Panc1 (cell line): ENCODE data around the gene TMEM185B. TPM values are rescaled to one million over a fixed set of nuclear protein-coding genes. Genes with fewer than 3 reads are reported as not detected.

Experiments used
- ATAC-seq: fragments of 200-7000 bp; cut with Tn5 transposase; 2 replicates; pipeline ENCODE4 v1.9.1; 2020; ENCODE audit warnings: mild to moderate bottlenecking, moderate library complexity
- BruUV-seq: library from RNA; stranded (reverse); fragments of 400-500 nt; replicated peaks from 2 replicates; lab custom pipeline; 2021; lab: Mats Ljungman, UMichigan
- CTCF ChIA-PET: fragments of 300-600 bp; sonication (Branson Sonifier 250); formaldehyde crosslinking; loops from one replicate; lab custom pipeline; 2022; ENCODE audit warnings: antibody characterized with exemption; lab: Charles Lee
- POLR2A ChIA-PET: fragments of 300-600 bp; sonication (Branson Sonifier 250); formaldehyde crosslinking; loops from one replicate; lab custom pipeline; 2022; ENCODE audit warnings: antibody characterized with exemption; lab: Charles Lee
- DNase-seq: peaks from one replicate; pipeline ENCODE4 v3.0.0-alpha.2; 2010; ENCODE audit warnings: low read depth, low spot score
- H3K27ac ChIP-seq: 2 replicates; pipeline ENCODE4 v1.5.1; 2011; ENCODE audit warnings: mild to moderate bottlenecking, low read length, inconsistent platforms
- H3K27me3 ChIP-seq: fragments of 200-500 bp; sonication (Bioruptor generic); 2 replicates; pipeline ENCODE4 v1.6.0; 2014; ENCODE audit warnings: low read length, inconsistent platforms; ENCODE audit not compliant: control insufficient read depth, insufficient read depth
- H3K36me3 ChIP-seq: fragments of 200-500 bp; sonication (Bioruptor generic); 2 replicates; pipeline ENCODE4 v1.5.1; 2014; ENCODE audit warnings: inconsistent platforms, mild to moderate bottlenecking, low read length, moderate library complexity; ENCODE audit not compliant: control insufficient read depth, insufficient read depth
- H3K4me1 ChIP-seq: 2 replicates; pipeline ENCODE4 v1.5.1; 2011; ENCODE audit warnings: inconsistent platforms, mild to moderate bottlenecking, low read length, moderate library complexity; ENCODE audit not compliant: control insufficient read depth, insufficient read depth
- H3K4me3 ChIP-seq, 2 experiments: 2 replicates each; pipeline ENCODE4 v1.5.1; 2011 to 2012; ENCODE audit warnings: low read depth in 2 of 2, low read length in 2 of 2, mild to moderate bottlenecking in 2 of 2, inconsistent platforms in 1 of 2, moderate library complexity in 1 of 2
- H3K9me3 ChIP-seq: fragments of 200-500 bp; sonication (Bioruptor generic); 2 replicates; pipeline ENCODE4 v1.5.1; 2014; ENCODE audit warnings: low read depth, mild to moderate bottlenecking, inconsistent platforms, low read length, moderate library complexity; ENCODE audit not compliant: control insufficient read depth, insufficient read depth
- POLR2AphosphoS5 ChIP-seq: IDR thresholded peaks from 2 replicates; pipeline ENCODE4 v1.6.1; 2012; ENCODE audit warnings: mild to moderate bottlenecking, low read depth, low read length, moderate library complexity
- SIN3A ChIP-seq: IDR thresholded peaks from 2 replicates; pipeline ENCODE4 v1.6.1; 2012; ENCODE audit warnings: low read depth, mild to moderate bottlenecking, low read length, moderate library complexity, borderline replicate concordance; ENCODE audit not compliant: insufficient read depth
- TCF7L2 ChIP-seq: IDR thresholded peaks from 2 replicates; pipeline ENCODE4 v1.6.1; 2011; ENCODE audit warnings: mild to moderate bottlenecking, low read depth, low read length, inconsistent platforms
- in situ Hi-C: cut with HindIII; loops from 2 replicates; pipeline ENCODE4 v1.10.0; 2016; ENCODE audit warnings: low sequenced_read_pairs, low pct_unique_long_range_greater_than_20kb
- intact Hi-C: fragments of 100-400 bp; cut with micrococcal nuclease; formaldehyde crosslinking; loops from one replicate; pipeline ENCODE4 v1.10.0; 2022; ENCODE audit not compliant: unreplicated experiment
- total RNA-seq: library from RNA; stranded (reverse); gene quantifications from one replicate; pipeline ENCODE4 v1.2.1, GENCODE V29; 2021; ENCODE audit not compliant: unreplicated experiment
- TF ChIP-seq, protein P1 (sequence below), 2 experiments: IDR thresholded peaks; 2 replicates each; pipeline ENCODE4 v1.6.1; 2011 to 2012; ENCODE audit warnings: low read depth in 2 of 2, control low read depth in 1 of 2, low read length in 1 of 2, mild to moderate bottlenecking in 1 of 2, moderate library complexity in 1 of 2; ENCODE audit not compliant: insufficient read depth in 1 of 2
- TF ChIP-seq, protein P2 (sequence below): fragments of 450-650 bp; IDR thresholded peaks from 2 replicates; pipeline ENCODE4 v1.5.1; 2017; ENCODE audit warnings: mild to moderate bottlenecking

The TMEM185B gene
- total RNA-seq, 1 experiment from 2014 or later, result 54.6 TPM

DNA sequence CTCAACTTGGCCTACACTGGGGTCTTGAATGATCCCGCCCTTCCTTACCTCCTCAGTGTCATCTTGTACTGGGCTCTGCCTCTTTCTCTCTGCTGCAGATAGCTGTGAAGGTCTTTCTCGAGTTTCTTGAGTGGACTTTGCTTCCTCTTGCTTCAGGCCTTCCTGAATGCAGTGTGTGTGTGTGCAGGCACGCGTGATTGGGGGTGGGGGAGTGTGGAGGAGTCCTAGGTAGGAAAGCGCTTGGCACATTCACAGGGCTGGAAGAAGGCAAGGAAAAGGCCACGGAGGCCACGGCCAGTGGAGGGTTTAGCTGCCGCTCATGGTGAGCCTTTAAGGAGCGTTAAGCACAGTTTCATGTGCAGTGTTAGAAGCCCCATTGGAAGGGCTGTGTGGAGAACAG, 35.0 kb upstream of the TMEM185B start:
- POLR2A ChIA-PET, result no interaction called here
- CTCF ChIA-PET, result no interaction called here
- no TSS peak for BruUV-seq
- DNase-seq (no peak), ATAC-seq (no peak)
- no peak overlapping the region for H3K4me3 ChIP-seq
- no peaks in the 10 kb centered on the region; the same call in 1 of the 2 replicates for H3K9me3 ChIP-seq
- in situ Hi-C loops (no loop called here), intact Hi-C loops (no loop called here)
- H3K36me3 ChIP-seq, result no peaks in the 10 kb centered on the region; the same call in none of the 2 replicates
- no peak for TF ChIP-seq POLR2AphosphoS5
- H3K27ac ChIP-seq, result no peak overlapping the region
- peaks cover 8% of the 10 kb centered on the region for H3K4me1 ChIP-seq
- H3K27me3 ChIP-seq, result no peaks in the 10 kb centered on the region

DNA sequence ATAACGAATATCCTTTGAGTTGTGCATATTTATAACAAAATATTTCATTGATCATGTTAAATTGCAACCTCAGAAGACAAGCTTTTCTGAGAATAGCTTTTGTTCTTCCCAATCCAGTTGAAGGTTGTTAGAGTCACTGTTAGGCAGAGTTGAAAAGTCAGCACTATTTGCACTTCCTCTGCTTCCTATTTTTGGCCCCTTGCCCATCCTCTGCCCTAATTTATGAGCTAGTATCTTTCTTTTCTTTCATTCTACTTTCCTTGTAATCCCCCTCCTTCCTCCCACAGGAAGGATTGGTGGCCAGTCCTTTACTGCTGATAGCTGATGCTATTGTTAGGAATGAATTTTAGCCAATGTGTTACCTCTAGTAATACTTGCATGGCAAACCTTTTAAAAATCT, 34.3 kb upstream of the TMEM185B start:
- ChIA-PET CTCF (no interaction called here), POLR2A (no interaction called here)
- TF ChIP-seq TCF7L2 (no peak), POLR2AphosphoS5 (no peak), SIN3A (no peak)
- TF ChIP-seq, protein P1, sequence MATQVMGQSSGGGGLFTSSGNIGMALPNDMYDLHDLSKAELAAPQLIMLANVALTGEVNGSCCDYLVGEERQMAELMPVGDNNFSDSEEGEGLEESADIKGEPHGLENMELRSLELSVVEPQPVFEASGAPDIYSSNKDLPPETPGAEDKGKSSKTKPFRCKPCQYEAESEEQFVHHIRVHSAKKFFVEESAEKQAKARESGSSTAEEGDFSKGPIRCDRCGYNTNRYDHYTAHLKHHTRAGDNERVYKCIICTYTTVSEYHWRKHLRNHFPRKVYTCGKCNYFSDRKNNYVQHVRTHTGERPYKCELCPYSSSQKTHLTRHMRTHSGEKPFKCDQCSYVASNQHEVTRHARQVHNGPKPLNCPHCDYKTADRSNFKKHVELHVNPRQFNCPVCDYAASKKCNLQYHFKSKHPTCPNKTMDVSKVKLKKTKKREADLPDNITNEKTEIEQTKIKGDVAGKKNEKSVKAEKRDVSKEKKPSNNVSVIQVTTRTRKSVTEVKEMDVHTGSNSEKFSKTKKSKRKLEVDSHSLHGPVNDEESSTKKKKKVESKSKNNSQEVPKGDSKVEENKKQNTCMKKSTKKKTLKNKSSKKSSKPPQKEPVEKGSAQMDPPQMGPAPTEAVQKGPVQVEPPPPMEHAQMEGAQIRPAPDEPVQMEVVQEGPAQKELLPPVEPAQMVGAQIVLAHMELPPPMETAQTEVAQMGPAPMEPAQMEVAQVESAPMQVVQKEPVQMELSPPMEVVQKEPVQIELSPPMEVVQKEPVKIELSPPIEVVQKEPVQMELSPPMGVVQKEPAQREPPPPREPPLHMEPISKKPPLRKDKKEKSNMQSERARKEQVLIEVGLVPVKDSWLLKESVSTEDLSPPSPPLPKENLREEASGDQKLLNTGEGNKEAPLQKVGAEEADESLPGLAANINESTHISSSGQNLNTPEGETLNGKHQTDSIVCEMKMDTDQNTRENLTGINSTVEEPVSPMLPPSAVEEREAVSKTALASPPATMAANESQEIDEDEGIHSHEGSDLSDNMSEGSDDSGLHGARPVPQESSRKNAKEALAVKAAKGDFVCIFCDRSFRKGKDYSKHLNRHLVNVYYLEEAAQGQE (IDR thresholded peaks at IDR 0.05; ENCODE audit: insufficient read depth in 1 of 2, low read depth in 2 of 2, low read length in 1 of 2), result no peak
- TF ChIP-seq, protein P2, sequence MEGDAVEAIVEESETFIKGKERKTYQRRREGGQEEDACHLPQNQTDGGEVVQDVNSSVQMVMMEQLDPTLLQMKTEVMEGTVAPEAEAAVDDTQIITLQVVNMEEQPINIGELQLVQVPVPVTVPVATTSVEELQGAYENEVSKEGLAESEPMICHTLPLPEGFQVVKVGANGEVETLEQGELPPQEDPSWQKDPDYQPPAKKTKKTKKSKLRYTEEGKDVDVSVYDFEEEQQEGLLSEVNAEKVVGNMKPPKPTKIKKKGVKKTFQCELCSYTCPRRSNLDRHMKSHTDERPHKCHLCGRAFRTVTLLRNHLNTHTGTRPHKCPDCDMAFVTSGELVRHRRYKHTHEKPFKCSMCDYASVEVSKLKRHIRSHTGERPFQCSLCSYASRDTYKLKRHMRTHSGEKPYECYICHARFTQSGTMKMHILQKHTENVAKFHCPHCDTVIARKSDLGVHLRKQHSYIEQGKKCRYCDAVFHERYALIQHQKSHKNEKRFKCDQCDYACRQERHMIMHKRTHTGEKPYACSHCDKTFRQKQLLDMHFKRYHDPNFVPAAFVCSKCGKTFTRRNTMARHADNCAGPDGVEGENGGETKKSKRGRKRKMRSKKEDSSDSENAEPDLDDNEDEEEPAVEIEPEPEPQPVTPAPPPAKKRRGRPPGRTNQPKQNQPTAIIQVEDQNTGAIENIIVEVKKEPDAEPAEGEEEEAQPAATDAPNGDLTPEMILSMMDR, result no peak
- Histone ChIP-seq H3K36me3 (no peaks in the 10 kb centered on the region; the same call in none of the 2 replicates), H3K27ac (no peak overlapping the region), H3K9me3 (no peaks in the 10 kb centered on the region; the same call in 1 of the 2 replicates), H3K4me3 (no peak overlapping the region), H3K27me3 (no peaks in the 10 kb centered on the region), H3K4me1 (peaks cover 8% of the 10 kb centered on the region)
- in situ Hi-C loops (no loop called here), intact Hi-C loops (no loop called here)
- DNase-seq (no peak), ATAC-seq (no peak)
- no TSS peak for BruUV-seq

DNA sequence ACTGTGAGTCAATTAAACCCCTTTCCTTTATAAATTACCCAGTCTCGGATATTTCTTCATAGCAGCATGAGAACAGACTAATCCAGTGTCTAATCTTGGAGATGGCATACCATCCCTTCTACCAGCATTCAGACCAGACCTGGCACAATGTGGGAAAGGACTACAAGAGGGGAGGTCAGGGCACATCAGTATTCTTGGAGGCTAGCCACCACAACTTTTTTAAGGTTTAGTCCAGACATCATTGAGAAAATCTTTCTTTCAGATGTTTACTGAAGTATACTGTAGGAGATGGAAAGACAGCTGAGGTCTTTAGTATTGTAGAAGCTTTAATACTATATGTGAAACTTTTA, 33.4 kb upstream of the TMEM185B start:
- Histone ChIP-seq H3K4me1 (peaks cover 12% of the 10 kb centered on the region), H3K27me3 (no peaks in the 10 kb centered on the region), H3K27ac (no peak overlapping the region), H3K4me3 (no peak overlapping the region), H3K9me3 (no peaks in the 10 kb centered on the region; the same call in 1 of the 2 replicates), H3K36me3 (no peaks in the 10 kb centered on the region; the same call in none of the 2 replicates)
- no TSS peak for BruUV-seq
- no peak for DNase-seq
- intact Hi-C loops (no loop called here), in situ Hi-C loops (no loop called here)
- no peak for TF ChIP-seq POLR2AphosphoS5
- TF ChIP-seq, protein P1 (IDR thresholded peaks at IDR 0.05; ENCODE audit: insufficient read depth in 1 of 2, low read depth in 2 of 2, low read length in 1 of 2), result no peak
- TF ChIP-seq, protein P2, result no peak
- TF ChIP-seq SIN3A, result no peak
- ChIA-PET CTCF (no interaction called here), POLR2A (no interaction called here)
- no peak for ATAC-seq
